GM23338 (cell line): ENCODE data around the gene MAPK9. TPM values are rescaled to one million over a fixed set of nuclear protein-coding genes. Genes with fewer than 3 reads are reported as not detected.

ENCODE experiments used
- ATAC-seq: fragments of 200-7000 bp; cut with Tn5 transposase; 3 replicates; pipeline ENCODE4 v1.9.1; 2020
- DNase-seq: peaks from one replicate; pipeline ENCODE4 v3.0.0-alpha.2; 2015; ENCODE audit warnings: low spot score
- H2AFZ ChIP-seq: fragments of 200-600 bp; sonication (generic); 2 replicates; pipeline ENCODE4 v1.8.0; 2016; ENCODE audit warnings: antibody characterized with exemption, mild to moderate bottlenecking, moderate library complexity
- H3F3A ChIP-seq: fragments of 200-600 bp; sonication (generic); replicated peaks from 2 replicates; pipeline ENCODE4 v1.8.0; 2017; ENCODE audit warnings: antibody characterized with exemption, mixed run types, low read depth
- H3K27ac ChIP-seq: fragments of 200-600 bp; sonication (generic); 2 replicates; pipeline ENCODE4 v1.6.1; 2016; ENCODE audit warnings: low read depth
- H3K27me3 ChIP-seq: fragments of 200-600 bp; sonication (generic); 2 replicates; pipeline ENCODE4 v1.8.0; 2016; ENCODE audit warnings: mild to moderate bottlenecking, mixed run types, moderate library complexity; ENCODE audit not compliant: insufficient read depth
- H3K36me3 ChIP-seq: fragments of 200-600 bp; sonication (generic); 2 replicates; pipeline ENCODE4 v1.8.0; 2016; ENCODE audit warnings: mild to moderate bottlenecking; ENCODE audit not compliant: insufficient read depth
- H3K4me1 ChIP-seq: fragments of 200-600 bp; sonication (generic); 2 replicates; pipeline ENCODE4 v1.8.0; 2016; ENCODE audit warnings: mild to moderate bottlenecking, moderate library complexity; ENCODE audit not compliant: insufficient read depth
- H3K4me2 ChIP-seq: fragments of 200-600 bp; sonication (generic); 2 replicates; pipeline ENCODE4 v1.7.1; 2017; ENCODE audit warnings: mixed run types
- H3K4me3 ChIP-seq: fragments of 200-600 bp; sonication (generic); 2 replicates; pipeline ENCODE4 v1.6.1; 2016; ENCODE audit warnings: mixed run types
- H3K79me2 ChIP-seq: fragments of 200-600 bp; sonication (generic); replicated peaks from 2 replicates; pipeline ENCODE4 v1.8.0; 2017; ENCODE audit warnings: mild to moderate bottlenecking; ENCODE audit not compliant: insufficient read depth
- H3K9me2 ChIP-seq: fragments of 200-600 bp; sonication (generic); 2 replicates; pipeline ENCODE4 v1.8.0; 2017; ENCODE audit not compliant: insufficient read depth
- H4K20me1 ChIP-seq: fragments of 200-600 bp; sonication (generic); replicated peaks from 2 replicates; pipeline ENCODE4 v1.8.0; 2017; ENCODE audit warnings: mild to moderate bottlenecking; ENCODE audit not compliant: insufficient read depth
- H3K27ac Mint-ChIP-seq: 2 replicates; pipeline ENCODE4 v1.8.0; 2020; ENCODE audit warnings: inconsistent platforms, mild to moderate bottlenecking, moderate library complexity, mixed read lengths
- H3K27me3 Mint-ChIP-seq: 3 replicates; pipeline ENCODE4 v1.8.0; 2022; ENCODE audit warnings: low read depth, mild to moderate bottlenecking, moderate library complexity, mixed read lengths, inconsistent platforms; ENCODE audit not compliant: insufficient read depth, poor library complexity
- H3K36me3 Mint-ChIP-seq: 3 replicates; pipeline ENCODE4 v1.8.0; 2021; ENCODE audit warnings: low read depth, mild to moderate bottlenecking, inconsistent platforms, moderate library complexity, mixed read lengths
- H3K4me1 Mint-ChIP-seq: 3 replicates; pipeline ENCODE4 v1.8.0; 2020; ENCODE audit warnings: mild to moderate bottlenecking, inconsistent platforms, mixed read lengths
- H3K4me3 Mint-ChIP-seq: 3 replicates; pipeline ENCODE4 v1.8.0; 2021; ENCODE audit warnings: moderate library complexity, mild to moderate bottlenecking, inconsistent platforms, mixed read lengths
- H3K9me3 Mint-ChIP-seq: 3 replicates; pipeline ENCODE4 v1.8.0; 2020; ENCODE audit warnings: moderate library complexity, mild to moderate bottlenecking, inconsistent platforms, mixed read lengths
- CREB1 ChIP-seq: fragments of 250-450 bp; sonication (Bioruptor Pico); IDR thresholded peaks from 2 replicates; pipeline ENCODE4 v1.5.0; 2020; ENCODE audit warnings: low read depth, mild to moderate bottlenecking, moderate library complexity
- CTCF ChIP-seq, 2 experiments: fragments of 200-600 bp in 1 of 2; sonication (generic) in 1 of 2; conservative IDR thresholded peaks; 2 replicates each; pipeline versions ENCODE4 v1.5.1 to v1.6.1; 2016 to 2017; ENCODE audit warnings: antibody characterized with exemption in 2 of 2, low read depth in 2 of 2, mild to moderate bottlenecking in 2 of 2, moderate library complexity in 1 of 2
- ETS1 ChIP-seq: IDR thresholded peaks from 2 replicates; pipeline ENCODE4 v1.6.1; 2016; ENCODE audit warnings: antibody characterized with exemption
- EZH2 ChIP-seq: fragments of 200-600 bp; sonication (generic); IDR thresholded peaks from one replicate; pipeline ENCODE4 v1.8.0; 2017; ENCODE audit warnings: antibody characterized with exemption, mild to moderate bottlenecking, low read depth; ENCODE audit not compliant: unreplicated experiment
- EZH2phosphoT487 ChIP-seq: fragments of 200-600 bp; sonication (generic); IDR thresholded peaks from one replicate; pipeline ENCODE4 v1.8.1; 2018; ENCODE audit warnings: antibody characterized with exemption; ENCODE audit not compliant: unreplicated experiment
- JUNB ChIP-seq: IDR thresholded peaks from one replicate; pipeline ENCODE4 v1.6.1; 2016; ENCODE audit warnings: antibody characterized with exemption; ENCODE audit not compliant: unreplicated experiment
- NANOG ChIP-seq: IDR thresholded peaks from 2 replicates; pipeline ENCODE4 v1.6.1; 2016; ENCODE audit warnings: antibody characterized with exemption, borderline replicate concordance
- POLR2AphosphoS5 ChIP-seq: IDR thresholded peaks from 2 replicates; pipeline ENCODE4 v1.6.1; 2016; ENCODE audit warnings: antibody characterized with exemption, low read depth
- REST ChIP-seq: IDR thresholded peaks from one replicate; pipeline ENCODE4 v1.6.1; 2018; ENCODE audit warnings: antibody characterized with exemption; ENCODE audit not compliant: unreplicated experiment
- STAT1 ChIP-seq: IDR thresholded peaks from one replicate; pipeline ENCODE4 v1.6.1; 2016; ENCODE audit warnings: antibody characterized with exemption; ENCODE audit not compliant: unreplicated experiment
- ZNF114 ChIP-seq: fragments of 250-450 bp; sonication (Bioruptor Pico); IDR thresholded peaks from 2 replicates; pipeline ENCODE4 v1.5.0; 2020; ENCODE audit warnings: mild to moderate bottlenecking, moderate library complexity
- ZNF331 ChIP-seq: fragments of 250-450 bp; sonication (Bioruptor Pico); IDR thresholded peaks from 2 replicates; pipeline ENCODE4 v1.5.0; 2020; ENCODE audit warnings: low read depth, mild to moderate bottlenecking, moderate library complexity
- ZNF462 ChIP-seq: fragments of 250-450 bp; sonication (Bioruptor Pico); IDR thresholded peaks from 2 replicates; pipeline ENCODE4 v1.5.0; 2020; ENCODE audit warnings: mild to moderate bottlenecking, moderate library complexity
- polyA plus RNA-seq: library from polyadenylated mRNA; unstranded; fragments of >200 nt; fragmentation: Nextera tagmentation; extraction: Ambion mirVana; gene quantifications from 2 replicates; pipeline ENCODE4 v1.2.1, GENCODE V29; 2016
- total RNA-seq: library from RNA; depleted of rRNA; stranded (reverse); fragments of >200 nt; shearing (Covaris generic); gene quantifications from 2 replicates; pipeline ENCODE4 v1.2.3, GENCODE V29; 2014

Gene MAPK9
- total and polyA plus RNA-seq, 2 experiments from 2014 or later = 16.8 to 37.0 TPM

DNA sequence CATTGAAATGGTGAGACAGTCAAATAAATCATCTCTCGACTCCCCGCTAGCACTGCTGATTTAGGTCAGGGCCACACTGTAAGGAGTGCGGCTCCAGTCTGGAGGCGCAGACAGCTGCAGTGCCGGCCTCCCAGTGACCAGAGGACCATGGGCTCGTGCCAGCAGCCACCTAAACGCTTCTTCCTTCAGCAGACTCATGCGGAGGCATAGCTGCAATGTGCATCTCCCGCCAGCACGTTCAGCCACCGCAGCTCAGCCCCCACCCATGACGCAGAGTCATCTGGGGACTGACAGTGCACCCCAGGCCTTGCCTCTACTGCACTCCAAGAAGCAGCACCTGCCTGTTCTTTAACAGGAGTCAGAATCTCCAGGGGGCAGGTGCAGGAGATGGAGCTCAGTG is 13.6 kb upstream of the MAPK9 start:
- Histone ChIP-seq H3K4me3 (no peak overlapping the region), H3K27ac (no peak overlapping the region), H2AFZ (no peak overlapping the region), H3K4me1 (no peaks in the 10 kb centered on the region), H3K9me2 (no peaks in the 10 kb centered on the region), H3F3A (0 out of 2 replicates have a peak, but pooled peaks cover 7% of the 10 kb centered on the region), H3K27me3 (no peaks in the 10 kb centered on the region), H4K20me1 (peaks cover 13% of the 10 kb centered on the region), H3K79me2 (no peaks in the 10 kb centered on the region), H3K4me2 (no peak overlapping the region), H3K36me3 (peaks cover 29% of the 10 kb centered on the region)
- Mint-ChIP-seq H3K4me1 (peaks cover 5% of the 10 kb centered on the region), H3K9me3 (no peaks in the 10 kb centered on the region), H3K27me3 (peaks cover 16% of the 10 kb centered on the region), H3K4me3 (no peak overlapping the region; the same call in 2 of the 3 replicates), H3K27ac (no peak overlapping the region), H3K36me3 (peaks cover 94% of the 10 kb centered on the region)
- ATAC-seq (no peak), DNase-seq (no peak)
- no peak for TF ChIP-seq STAT1
- no peak for TF ChIP-seq ZNF114 (CRISPR knock-in tag)
- TF ChIP-seq POLR2AphosphoS5 = no peak
- TF ChIP-seq ZNF462 = no peak
- TF ChIP-seq EZH2phosphoT487 = no peak
- TF ChIP-seq EZH2 = no peak
- no peak for TF ChIP-seq ZNF331 (CRISPR knock-in tag)
- TF ChIP-seq CTCF (conservative IDR thresholded peaks at IDR 0.05; ENCODE audit: low read depth in 2 of 2) = no peak
- no peak for TF ChIP-seq ETS1
- TF ChIP-seq CREB1 = no peak
- TF ChIP-seq JUNB = no peak
- no peak for TF ChIP-seq REST
- TF ChIP-seq NANOG = no peak
